ENCODE measurements around the gene BBS9. TPM values are rescaled to one million over a fixed set of nuclear protein-coding genes. Genes with fewer than 3 reads are reported as not detected.

Gene BBS9
- total RNA-seq, 4 donors from 2014 or later = 17.8 to 27.5 (median 24.7) TPM

DNA sequence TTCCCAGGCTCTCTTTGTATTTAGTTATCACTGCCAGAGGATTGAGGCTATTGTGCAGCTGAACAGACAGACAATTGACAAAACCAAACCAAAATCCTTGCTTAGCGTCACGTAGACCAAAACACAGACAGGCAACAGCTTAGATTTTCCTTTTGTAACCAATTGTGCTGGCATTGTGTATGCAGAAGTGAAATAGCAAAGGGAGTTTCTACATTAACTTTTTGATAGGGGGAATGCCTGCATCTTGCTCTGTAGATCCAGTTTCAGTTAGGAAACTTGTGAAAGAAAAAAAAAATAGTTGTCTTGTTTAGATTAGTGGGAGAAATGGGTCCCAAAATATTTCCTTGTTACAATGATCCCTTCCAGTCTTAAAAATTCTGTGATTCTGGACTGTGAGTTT, 333.8 kb downstream of the BBS9 start:
- TF ChIP-seq, protein P1, sequence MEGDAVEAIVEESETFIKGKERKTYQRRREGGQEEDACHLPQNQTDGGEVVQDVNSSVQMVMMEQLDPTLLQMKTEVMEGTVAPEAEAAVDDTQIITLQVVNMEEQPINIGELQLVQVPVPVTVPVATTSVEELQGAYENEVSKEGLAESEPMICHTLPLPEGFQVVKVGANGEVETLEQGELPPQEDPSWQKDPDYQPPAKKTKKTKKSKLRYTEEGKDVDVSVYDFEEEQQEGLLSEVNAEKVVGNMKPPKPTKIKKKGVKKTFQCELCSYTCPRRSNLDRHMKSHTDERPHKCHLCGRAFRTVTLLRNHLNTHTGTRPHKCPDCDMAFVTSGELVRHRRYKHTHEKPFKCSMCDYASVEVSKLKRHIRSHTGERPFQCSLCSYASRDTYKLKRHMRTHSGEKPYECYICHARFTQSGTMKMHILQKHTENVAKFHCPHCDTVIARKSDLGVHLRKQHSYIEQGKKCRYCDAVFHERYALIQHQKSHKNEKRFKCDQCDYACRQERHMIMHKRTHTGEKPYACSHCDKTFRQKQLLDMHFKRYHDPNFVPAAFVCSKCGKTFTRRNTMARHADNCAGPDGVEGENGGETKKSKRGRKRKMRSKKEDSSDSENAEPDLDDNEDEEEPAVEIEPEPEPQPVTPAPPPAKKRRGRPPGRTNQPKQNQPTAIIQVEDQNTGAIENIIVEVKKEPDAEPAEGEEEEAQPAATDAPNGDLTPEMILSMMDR (IDR thresholded peaks at IDR 0.05; ENCODE audit: low read depth) = no peak

DNA sequence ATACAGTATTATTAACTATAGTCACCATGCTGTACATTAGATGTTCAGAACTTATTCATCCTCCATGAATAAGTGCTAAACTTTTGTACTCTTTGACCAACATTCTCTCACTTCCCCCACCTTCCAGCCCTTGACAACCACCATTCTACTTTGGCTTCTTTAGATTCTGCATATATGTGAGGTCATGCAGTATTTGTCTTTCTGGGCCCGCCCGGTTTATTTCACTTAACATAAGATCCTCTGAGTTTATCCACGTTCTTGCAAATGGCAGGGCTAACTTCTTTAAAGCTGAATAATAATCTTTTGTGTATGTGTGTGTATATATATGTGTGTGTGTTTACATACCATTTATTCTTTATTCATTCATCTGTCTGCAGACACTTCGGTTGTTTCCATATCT, 336.8 kb downstream of the BBS9 start:
- TF ChIP-seq, protein P1 (IDR thresholded peaks at IDR 0.05; ENCODE audit: low read depth) = no peak

DNA sequence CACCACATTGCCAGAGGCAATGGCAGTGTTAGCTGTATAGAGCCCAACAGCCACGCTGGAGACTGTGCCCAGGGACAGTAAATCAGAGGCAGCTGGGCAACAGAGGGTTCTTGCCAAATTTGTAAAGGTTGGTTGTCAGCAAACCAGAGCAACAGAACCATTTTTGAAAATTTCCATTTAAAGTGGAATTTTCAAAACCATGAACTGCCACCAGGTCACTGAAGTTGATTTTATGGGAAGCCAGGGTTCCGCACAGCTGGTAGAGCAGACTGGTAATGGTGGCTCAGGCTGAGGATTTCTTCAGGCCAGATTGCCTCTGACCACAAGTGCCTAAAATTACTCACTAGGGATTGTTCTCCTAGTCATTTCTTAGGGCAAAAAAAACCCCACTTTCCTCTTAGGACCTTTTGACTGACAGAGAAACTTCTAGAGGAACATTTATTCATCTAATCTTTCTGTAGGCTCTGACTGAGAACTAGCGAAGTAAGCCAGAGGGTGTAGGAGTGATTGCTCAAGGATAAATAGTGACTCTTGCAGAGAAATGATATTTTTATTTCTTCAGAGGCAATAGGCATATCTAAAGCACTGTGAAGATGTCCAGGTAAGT, 342.4 kb downstream of the BBS9 start:
- TF ChIP-seq, protein P1 (IDR thresholded peaks at IDR 0.05; ENCODE audit: low read depth) = no peak

DNA sequence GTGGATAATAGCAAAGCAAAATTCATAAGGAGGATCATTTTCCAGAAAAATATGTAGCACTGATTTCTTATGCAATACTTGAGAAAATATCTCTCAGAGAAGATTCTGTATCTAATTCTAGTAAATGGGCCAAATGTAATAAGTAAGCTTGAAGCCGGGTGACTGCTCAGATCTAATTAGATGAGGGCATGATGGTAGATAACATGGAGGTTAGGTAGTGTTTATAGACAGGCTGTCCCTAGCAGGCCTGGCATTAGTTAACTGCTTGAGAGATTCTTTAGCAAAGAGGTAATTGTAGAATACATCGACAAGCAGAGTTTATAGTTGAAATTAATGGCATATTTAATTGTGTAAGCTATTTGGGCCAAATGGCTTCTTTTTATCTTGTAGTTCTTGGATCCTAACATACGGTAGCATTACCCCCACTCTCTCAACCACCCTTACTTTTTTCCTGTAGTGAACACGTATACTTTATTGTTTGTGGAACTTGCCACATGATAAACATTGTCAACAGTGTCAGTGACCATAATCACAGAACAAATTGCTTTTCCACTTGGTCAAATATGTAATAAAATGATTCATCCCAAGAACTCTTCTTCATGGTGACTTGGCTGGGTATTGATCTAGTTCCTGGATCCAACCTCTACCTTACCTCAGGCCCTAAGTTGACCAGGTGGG, 343.1 kb downstream of the BBS9 start:
- TF ChIP-seq, protein P1 (IDR thresholded peaks at IDR 0.05; ENCODE audit: low read depth) = no peak

DNA sequence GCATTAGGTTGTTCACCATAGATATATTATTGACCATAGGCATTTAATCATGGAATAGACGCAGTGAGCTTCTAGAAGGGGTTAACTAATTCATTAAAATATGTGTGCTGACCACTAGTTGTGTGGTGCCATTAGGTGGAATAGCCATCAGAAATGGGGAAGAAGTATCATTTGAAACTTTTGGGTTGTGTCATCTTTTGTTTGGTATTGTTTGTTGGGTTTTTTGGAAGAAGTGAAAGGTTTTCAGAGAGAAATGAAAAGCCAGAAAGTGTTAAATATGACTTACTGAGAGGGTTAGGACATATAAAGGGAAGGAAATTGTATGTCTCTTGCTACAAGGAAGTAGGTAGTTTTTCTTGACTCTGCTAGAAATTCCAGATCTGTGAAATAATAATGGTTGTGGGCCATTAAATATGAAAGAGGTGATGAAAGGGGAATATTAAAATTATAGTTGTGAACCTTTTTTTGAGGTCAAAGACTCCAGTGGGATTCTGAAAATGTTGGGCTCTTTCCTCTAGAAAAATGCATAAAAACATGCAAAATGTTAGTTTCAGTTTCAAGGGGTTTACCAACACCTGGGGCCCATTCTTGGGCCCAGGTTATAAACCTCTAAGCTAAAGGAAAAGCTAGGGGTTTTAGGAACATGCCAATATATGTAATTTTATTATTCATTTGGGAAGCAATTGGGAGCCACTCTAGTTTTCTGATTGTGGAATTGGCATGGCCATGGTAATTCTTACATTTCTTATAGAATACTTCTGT, 348.5 kb downstream of the BBS9 start:
- TF ChIP-seq, protein P1 (IDR thresholded peaks at IDR 0.05; ENCODE audit: low read depth) = no peak

DNA sequence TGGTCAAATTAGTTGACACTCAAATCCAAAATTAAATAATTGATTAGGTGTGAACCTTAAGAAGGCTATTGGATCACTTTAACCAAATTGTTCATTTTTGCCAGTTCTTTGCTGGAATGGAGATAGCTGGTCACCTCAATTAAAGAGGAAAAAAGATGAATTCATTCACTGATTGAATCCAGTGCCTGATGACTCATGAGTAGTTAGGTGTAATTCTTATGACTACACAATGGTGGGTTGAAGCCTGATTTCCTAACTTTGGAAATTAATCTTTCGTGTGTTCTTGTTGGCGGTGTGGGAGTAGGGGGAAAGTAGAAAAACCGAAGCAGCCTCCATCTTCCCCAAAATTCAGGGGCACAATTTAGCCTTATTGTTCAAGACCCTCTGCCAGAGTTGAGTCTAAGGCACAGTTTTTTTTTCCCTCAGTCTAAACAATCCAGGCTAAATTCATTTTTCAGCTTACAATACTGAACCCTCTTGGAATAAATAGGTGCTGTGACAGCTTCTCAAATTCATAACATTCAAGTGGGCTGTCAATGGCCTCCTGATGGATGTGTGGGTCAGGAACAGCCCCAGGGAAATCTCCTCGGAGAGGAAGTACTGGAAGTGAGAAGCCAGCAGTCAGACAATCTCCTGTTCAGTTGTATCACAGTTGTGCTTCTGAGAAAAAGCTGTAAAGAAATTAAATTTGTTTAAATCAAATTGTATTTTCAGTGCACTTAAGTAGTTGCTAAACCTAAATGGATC, 356.6 kb downstream of the BBS9 start:
- TF ChIP-seq, protein P1 (IDR thresholded peaks at IDR 0.05; ENCODE audit: low read depth) = no peak

All from subcutaneous adipose tissue (tissue), 4 donors.